ENCODE data around the gene AMH. TPM values are rescaled to one million over a fixed set of nuclear protein-coding genes. Genes with fewer than 3 reads are reported as not detected.

Gene AMH
- total and polyA plus RNA-seq, 2 of the 4 experiments (the other 2 are of a cell fraction), result 0.86 TPM; not detected in 1

DNA sequence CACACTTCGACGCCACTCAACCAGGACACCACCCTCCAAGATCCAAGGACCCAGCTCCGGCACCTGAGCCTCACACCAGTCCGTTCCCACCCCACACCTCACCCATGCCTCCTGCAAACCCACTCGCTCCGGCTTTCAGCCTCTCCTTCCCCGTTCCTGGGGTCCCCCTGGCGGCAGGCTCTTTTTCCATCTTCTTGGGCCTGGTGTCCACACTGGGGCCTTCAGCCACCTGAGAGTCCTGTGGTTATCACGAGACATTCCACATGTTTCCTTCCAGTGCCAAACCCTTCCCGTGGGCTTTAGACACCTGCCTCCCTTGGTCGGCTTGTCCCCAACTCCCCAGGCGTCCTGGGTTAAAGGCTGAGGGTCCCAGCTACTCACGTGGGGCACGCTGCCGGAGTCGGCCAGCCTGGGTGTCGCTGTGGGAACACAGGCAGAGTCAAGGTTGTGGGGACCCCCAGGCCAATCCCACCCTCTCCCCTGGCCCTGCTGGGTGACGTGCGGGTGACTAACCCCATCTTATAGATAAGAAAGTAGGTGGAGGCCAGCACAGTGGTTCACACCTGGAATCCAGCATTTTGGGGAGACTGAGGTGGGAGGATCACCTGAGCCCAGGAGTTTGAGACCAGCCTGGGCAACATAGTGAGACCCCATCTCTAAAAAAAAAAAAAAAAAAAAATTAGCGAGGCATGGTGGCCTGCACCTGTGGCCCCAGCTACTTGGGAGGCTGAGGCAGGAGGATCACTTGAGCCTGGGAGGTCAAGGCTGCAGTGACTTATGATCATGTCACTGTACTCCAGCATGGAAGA is 5.1 kb downstream of the AMH start (continued):
- TF ChIP-seq CHD1 (IDR thresholded peaks at IDR 0.05; ENCODE audit: low read depth, low read length), result no peak

DNA sequence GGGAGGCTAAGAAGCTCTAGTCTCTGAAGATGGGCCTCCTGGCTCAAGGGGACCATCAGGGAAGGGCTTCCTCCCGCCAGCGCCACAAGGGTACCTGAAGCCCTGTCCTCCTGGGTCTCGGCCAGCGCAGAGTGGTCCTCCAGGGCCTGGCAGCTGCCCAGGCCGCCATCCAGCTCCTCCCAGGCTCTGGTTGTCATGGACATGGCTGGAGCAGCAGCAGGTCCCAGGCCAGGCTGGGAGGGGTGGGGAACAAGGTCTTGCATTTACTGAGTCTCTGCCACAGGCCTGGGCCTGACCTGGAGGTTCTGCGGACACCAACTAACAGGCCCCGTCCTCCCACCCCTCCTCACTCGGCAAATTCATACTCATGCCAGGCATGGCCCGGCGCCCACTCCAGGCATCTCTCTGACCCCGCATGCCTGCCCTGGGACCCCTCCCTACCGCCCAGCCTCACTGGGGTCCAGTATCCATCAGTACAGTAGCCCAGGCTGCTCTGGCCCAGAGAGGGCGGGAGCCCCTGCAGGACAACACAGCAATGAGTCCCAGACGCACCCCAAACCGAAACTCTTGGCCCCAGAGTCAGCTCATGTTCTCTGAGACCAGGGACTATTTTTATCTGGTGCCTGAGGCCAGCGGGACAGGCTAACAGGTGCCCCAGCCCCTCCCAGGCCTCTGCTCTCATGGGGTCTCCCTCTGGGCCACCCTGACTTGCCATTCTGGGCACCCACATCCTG is 6.2 kb downstream of the AMH start:
- Histone ChIP-seq H3K4ac (ENCODE audit: low read depth, low read length) (no peak overlapping the region), H4K8ac (ENCODE audit: low read depth in 2 of 2, low read length in 2 of 2) (no peak overlapping the region), H3K36me3 (ENCODE audit: control insufficient read depth, insufficient read depth, low read length) (no peaks in the 10 kb centered on the region), H4K20me1 (ENCODE audit: insufficient read depth, low read length) (peaks cover 8% of the 10 kb centered on the region; the same call in 1 of the 2 replicates), H3K9me3 (ENCODE audit: control insufficient read depth, insufficient read depth, low read length) (no peaks in the 10 kb centered on the region), H3K79me1 (ENCODE audit: low read depth in 1 of 2, low read length in 2 of 2) (no peaks in the 10 kb centered on the region), H2AFZ (replicated peaks; ENCODE audit: low read length, poor library complexity) (peak overlapping the region; percentile 43), H2BK15ac (ENCODE audit: low read depth, low read length) (no peak overlapping the region), H4K5ac (ENCODE audit: low read depth, low read length) (no peak overlapping the region), H3K18ac (ENCODE audit: low read depth, low read length) (no peak overlapping the region), H3K56ac (ENCODE audit: extremely low read depth, insufficient read depth, low read length) (no peak overlapping the region), H3K9ac (ENCODE audit: low read depth, low read length) (no peak overlapping the region), H2BK120ac (ENCODE audit: low read depth, low read length) (no peak overlapping the region), H2AK5ac (ENCODE audit: low read depth, low read length) (no peak overlapping the region), H2AK9ac (replicated peaks; ENCODE audit: low read depth, low read length, poor library complexity) (no peak overlapping the region), H3K23ac (ENCODE audit: low read depth, low read length) (no peak overlapping the region), H3K14ac (replicated peaks; ENCODE audit: low read depth, low read length) (no peak overlapping the region), H2BK20ac (ENCODE audit: low read depth, low read length) (no peak overlapping the region), H3K4me1 (ENCODE audit: control insufficient read depth, insufficient read depth, low read length) (peaks cover 4% of the 10 kb centered on the region; the same call in 1 of the 2 replicates), H3K4me2 (ENCODE audit: low read depth, low read length) (no peak overlapping the region), H3K4me3 (ENCODE audit: insufficient read depth, low read depth, low read length) (no peak overlapping the region), H4K91ac (ENCODE audit: insufficient read depth, low read depth, low read length) (no peak overlapping the region), H3K27ac (ENCODE audit: insufficient read depth, low read length) (no peak overlapping the region), H3K27me3 (ENCODE audit: control insufficient read depth, insufficient read depth, low read length) (peaks cover 33% of the 10 kb centered on the region), H3K9me1 (ENCODE audit: insufficient read depth, low read length) (no peaks in the 10 kb centered on the region), H2BK5ac (ENCODE audit: low read depth, low read length, poor library complexity, severe bottlenecking) (no peak overlapping the region)
- TF ChIP-seq CHD1 (IDR thresholded peaks at IDR 0.05; ENCODE audit: low read depth, low read length) (no peak), FOS (IDR thresholded peaks at IDR 0.05; ENCODE audit: low read depth, low read length) (no peak), MAZ (IDR thresholded peaks at IDR 0.05; ENCODE audit: borderline replicate concordance, low read depth, low read length) (no peak), POLR2A (IDR thresholded peaks at IDR 0.05; ENCODE audit: low read depth, low read length) (no peak), NFE2L2 (IDR thresholded peaks at IDR 0.05; ENCODE audit: low read depth, low read length) (no peak), SMC3 (IDR thresholded peaks at IDR 0.05; ENCODE audit: low read depth, low read length) (no peak), RAD21 (IDR thresholded peaks at IDR 0.05; ENCODE audit: low read length) (no peak), CEBPB (IDR thresholded peaks at IDR 0.05; ENCODE audit: low read depth, low read length) (no peak), MAFK (IDR thresholded peaks at IDR 0.05; ENCODE audit: low read depth, low read length) (no peak)
- TF ChIP-seq, protein P1, sequence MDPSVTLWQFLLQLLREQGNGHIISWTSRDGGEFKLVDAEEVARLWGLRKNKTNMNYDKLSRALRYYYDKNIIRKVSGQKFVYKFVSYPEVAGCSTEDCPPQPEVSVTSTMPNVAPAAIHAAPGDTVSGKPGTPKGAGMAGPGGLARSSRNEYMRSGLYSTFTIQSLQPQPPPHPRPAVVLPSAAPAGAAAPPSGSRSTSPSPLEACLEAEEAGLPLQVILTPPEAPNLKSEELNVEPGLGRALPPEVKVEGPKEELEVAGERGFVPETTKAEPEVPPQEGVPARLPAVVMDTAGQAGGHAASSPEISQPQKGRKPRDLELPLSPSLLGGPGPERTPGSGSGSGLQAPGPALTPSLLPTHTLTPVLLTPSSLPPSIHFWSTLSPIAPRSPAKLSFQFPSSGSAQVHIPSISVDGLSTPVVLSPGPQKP (IDR thresholded peaks at IDR 0.05; ENCODE audit: borderline replicate concordance, low read depth, low read length), result no peak
- TF ChIP-seq, protein P2, sequence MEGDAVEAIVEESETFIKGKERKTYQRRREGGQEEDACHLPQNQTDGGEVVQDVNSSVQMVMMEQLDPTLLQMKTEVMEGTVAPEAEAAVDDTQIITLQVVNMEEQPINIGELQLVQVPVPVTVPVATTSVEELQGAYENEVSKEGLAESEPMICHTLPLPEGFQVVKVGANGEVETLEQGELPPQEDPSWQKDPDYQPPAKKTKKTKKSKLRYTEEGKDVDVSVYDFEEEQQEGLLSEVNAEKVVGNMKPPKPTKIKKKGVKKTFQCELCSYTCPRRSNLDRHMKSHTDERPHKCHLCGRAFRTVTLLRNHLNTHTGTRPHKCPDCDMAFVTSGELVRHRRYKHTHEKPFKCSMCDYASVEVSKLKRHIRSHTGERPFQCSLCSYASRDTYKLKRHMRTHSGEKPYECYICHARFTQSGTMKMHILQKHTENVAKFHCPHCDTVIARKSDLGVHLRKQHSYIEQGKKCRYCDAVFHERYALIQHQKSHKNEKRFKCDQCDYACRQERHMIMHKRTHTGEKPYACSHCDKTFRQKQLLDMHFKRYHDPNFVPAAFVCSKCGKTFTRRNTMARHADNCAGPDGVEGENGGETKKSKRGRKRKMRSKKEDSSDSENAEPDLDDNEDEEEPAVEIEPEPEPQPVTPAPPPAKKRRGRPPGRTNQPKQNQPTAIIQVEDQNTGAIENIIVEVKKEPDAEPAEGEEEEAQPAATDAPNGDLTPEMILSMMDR (conservative IDR thresholded peaks at IDR 0.05; ENCODE audit: low read depth, low read length), result no peak
- dilution Hi-C loops (cut with HindIII; ENCODE audit: low sequenced_read_pairs, unreplicated experiment), result no loop called here
- ATAC-seq (ENCODE audit: low read depth) (no peak), DNase-seq (no peak)
- ChIA-PET POLR2A (ENCODE audit: unreplicated experiment) (no interaction called here), CTCF (no interaction called here)
- BruUV-seq (replicated peaks), result no TSS peak
- in situ Hi-C loops (cut with MboI; ENCODE audit: low sequenced_read_pairs), result no loop called here
- intact Hi-C loops (cut with micrococcal nuclease), result no loop called here
- 87% methylated on average over 6 of the region's 16 CpGs; no CpG with 5 or more reads in 1 of the 2 experiments for WGBS, 2 experiments (ENCODE audit: extremely low coverage in 2 of 2, insufficient read length in 1 of 2)

All from IMR-90 (cell line).